ENCODE data around the gene MARCHF2.
A peak's percentile ranks its signal among the peaks of the same experiment; 100 is the strongest.

MARCHF2 gene

GRCh38 chr19:8395621-8396082 lies 17.5 kb upstream of the MARCHF2 start:
- in situ Hi-C loops (cut with HindIII; ENCODE audit: low pct_ligation_motif_present, low sequenced_read_pairs) = no loop called here
- no peak for TF ChIP-seq CTCF (IDR thresholded peaks at IDR 0.05; ENCODE audit: low read depth, low read length, missing control alignments)
- no peaks in the 10 kb centered on the region for H3K27me3 ChIP-seq (replicated peaks)
- H3K27ac ChIP-seq = no peak overlapping the region
- DNase-seq = no peak
- peaks cover 10% of the 10 kb centered on the region for H3K36me3 ChIP-seq (replicated peaks)
- H3K4me3 ChIP-seq (ENCODE audit: low read depth, low read length) = no peak overlapping the region

GRCh38 chr19:8396185-8396562 lies 16.9 kb upstream of the MARCHF2 start:
- Histone ChIP-seq H3K27ac (no peak overlapping the region), H3K27me3 (replicated peaks) (no peaks in the 10 kb centered on the region), H3K36me3 (replicated peaks) (peaks cover 10% of the 10 kb centered on the region), H3K4me3 (ENCODE audit: low read depth, low read length) (no peak overlapping the region)
- DNase-seq = no peak
- in situ Hi-C loops (cut with HindIII; ENCODE audit: low pct_ligation_motif_present, low sequenced_read_pairs) = no loop called here
- TF ChIP-seq CTCF (IDR thresholded peaks at IDR 0.05; ENCODE audit: low read depth, low read length, missing control alignments) = no peak

- Histone ChIP-seq H3K27ac (no peak overlapping the region), H3K27me3 (replicated peaks) (no peaks in the 10 kb centered on the region), H3K4me3 (ENCODE audit: low read depth, low read length) (no peak overlapping the region), H3K36me3 (replicated peaks) (peaks cover 10% of the 10 kb centered on the region)
- peak; percentile 64 for DNase-seq
- TF ChIP-seq CTCF (IDR thresholded peaks at IDR 0.05; ENCODE audit: low read depth, low read length, missing control alignments) = peak; percentile 87
- in situ Hi-C loops (cut with HindIII; ENCODE audit: low pct_ligation_motif_present, low sequenced_read_pairs) = no loop called here
These were observed 16.4 kb upstream of the MARCHF2 start for GRCh38 chr19:8396563-8397203.

GRCh38 chr19:8397271-8397670 lies 15.8 kb upstream of the MARCHF2 start:
- H3K27ac ChIP-seq = no peak overlapping the region
- in situ Hi-C loops (cut with HindIII; ENCODE audit: low pct_ligation_motif_present, low sequenced_read_pairs) = no loop called here

GRCh38 chr19:8397746-8398310 lies 15.3 kb upstream of the MARCHF2 start:
- Histone ChIP-seq H3K27ac (no peak overlapping the region), H3K27me3 (replicated peaks) (no peaks in the 10 kb centered on the region), H3K36me3 (replicated peaks) (peaks cover 15% of the 10 kb centered on the region), H3K4me3 (ENCODE audit: low read depth, low read length) (no peak overlapping the region)
- DNase-seq = no peak
- in situ Hi-C loops (cut with HindIII; ENCODE audit: low pct_ligation_motif_present, low sequenced_read_pairs) = no loop called here
- TF ChIP-seq CTCF (IDR thresholded peaks at IDR 0.05; ENCODE audit: low read depth, low read length, missing control alignments) = no peak

More at GRCh38 chr19:8397271-8397670, 15.8 kb upstream of the MARCHF2 start:
- no peak for DNase-seq
- Histone ChIP-seq H3K27me3 (replicated peaks) (no peaks in the 10 kb centered on the region), H3K4me3 (ENCODE audit: low read depth, low read length) (no peak overlapping the region), H3K36me3 (replicated peaks) (peaks cover 14% of the 10 kb centered on the region)
- TF ChIP-seq CTCF (IDR thresholded peaks at IDR 0.05; ENCODE audit: low read depth, low read length, missing control alignments) = no peak
